Measurements from ENCODE around the gene DAP. TPM values are rescaled to one million over a fixed set of nuclear protein-coding genes. Genes with fewer than 3 reads are reported as not detected.

DAP gene
- total and polyA plus RNA-seq, 2 experiments from 2014 or later: 35.7 to 37.6 TPM

- TF ChIP-seq JUNB (IDR thresholded peaks at IDR 0.05; ENCODE audit: unreplicated experiment) (no peak), ZNF331 (CRISPR knock-in tag; IDR thresholded peaks at IDR 0.05; ENCODE audit: low read depth) (no peak), EZH2phosphoT487 (IDR thresholded peaks at IDR 0.05; ENCODE audit: unreplicated experiment) (no peak), NANOG (IDR thresholded peaks at IDR 0.05; ENCODE audit: borderline replicate concordance) (no peak), CREB1 (CRISPR knock-in tag; IDR thresholded peaks at IDR 0.05; ENCODE audit: low read depth) (no peak), POLR2AphosphoS5 (IDR thresholded peaks at IDR 0.05; ENCODE audit: low read depth) (no peak), ZNF114 (CRISPR knock-in tag; IDR thresholded peaks at IDR 0.05) (no peak)
- TF ChIP-seq, protein P1, sequence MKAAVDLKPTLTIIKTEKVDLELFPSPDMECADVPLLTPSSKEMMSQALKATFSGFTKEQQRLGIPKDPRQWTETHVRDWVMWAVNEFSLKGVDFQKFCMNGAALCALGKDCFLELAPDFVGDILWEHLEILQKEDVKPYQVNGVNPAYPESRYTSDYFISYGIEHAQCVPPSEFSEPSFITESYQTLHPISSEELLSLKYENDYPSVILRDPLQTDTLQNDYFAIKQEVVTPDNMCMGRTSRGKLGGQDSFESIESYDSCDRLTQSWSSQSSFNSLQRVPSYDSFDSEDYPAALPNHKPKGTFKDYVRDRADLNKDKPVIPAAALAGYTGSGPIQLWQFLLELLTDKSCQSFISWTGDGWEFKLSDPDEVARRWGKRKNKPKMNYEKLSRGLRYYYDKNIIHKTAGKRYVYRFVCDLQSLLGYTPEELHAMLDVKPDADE (IDR thresholded peaks at IDR 0.05): no peak
- TF ChIP-seq, protein P2, sequence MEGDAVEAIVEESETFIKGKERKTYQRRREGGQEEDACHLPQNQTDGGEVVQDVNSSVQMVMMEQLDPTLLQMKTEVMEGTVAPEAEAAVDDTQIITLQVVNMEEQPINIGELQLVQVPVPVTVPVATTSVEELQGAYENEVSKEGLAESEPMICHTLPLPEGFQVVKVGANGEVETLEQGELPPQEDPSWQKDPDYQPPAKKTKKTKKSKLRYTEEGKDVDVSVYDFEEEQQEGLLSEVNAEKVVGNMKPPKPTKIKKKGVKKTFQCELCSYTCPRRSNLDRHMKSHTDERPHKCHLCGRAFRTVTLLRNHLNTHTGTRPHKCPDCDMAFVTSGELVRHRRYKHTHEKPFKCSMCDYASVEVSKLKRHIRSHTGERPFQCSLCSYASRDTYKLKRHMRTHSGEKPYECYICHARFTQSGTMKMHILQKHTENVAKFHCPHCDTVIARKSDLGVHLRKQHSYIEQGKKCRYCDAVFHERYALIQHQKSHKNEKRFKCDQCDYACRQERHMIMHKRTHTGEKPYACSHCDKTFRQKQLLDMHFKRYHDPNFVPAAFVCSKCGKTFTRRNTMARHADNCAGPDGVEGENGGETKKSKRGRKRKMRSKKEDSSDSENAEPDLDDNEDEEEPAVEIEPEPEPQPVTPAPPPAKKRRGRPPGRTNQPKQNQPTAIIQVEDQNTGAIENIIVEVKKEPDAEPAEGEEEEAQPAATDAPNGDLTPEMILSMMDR (conservative IDR thresholded peaks at IDR 0.05; ENCODE audit: low read depth in 2 of 2): no peak
Observed at GRCh38 chr5:10630126-10630525, 130.9 kb downstream of the DAP start (continued).

DNA sequence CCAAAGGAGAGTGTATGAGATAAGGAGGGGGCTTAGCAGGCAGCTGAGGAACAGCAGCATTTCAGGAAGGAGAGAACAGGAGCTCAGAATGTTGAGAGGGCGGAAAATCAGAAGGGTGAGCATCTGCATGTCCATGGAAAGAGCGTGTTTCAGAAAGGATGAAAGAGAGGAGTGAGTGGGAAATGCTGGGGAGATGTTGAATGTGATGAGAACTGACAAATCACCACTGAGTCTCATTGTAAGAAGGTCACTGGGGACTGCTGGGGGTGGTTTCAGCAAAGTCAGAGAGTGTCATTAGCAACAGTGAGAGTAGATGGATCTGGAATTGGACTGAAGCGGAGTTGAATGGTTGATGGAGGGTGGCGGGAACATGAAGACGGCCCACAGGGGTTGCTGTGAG lies 131.4 kb downstream of the DAP start:
- Histone ChIP-seq H3K27ac (ENCODE audit: low read depth) (no peak overlapping the region), H4K20me1 (replicated peaks; ENCODE audit: insufficient read depth) (no peaks in the 10 kb centered on the region), H3F3A (replicated peaks; ENCODE audit: low read depth) (no peaks in the 10 kb centered on the region), H3K27me3 (ENCODE audit: insufficient read depth) (no peaks in the 10 kb centered on the region), H3K79me2 (replicated peaks; ENCODE audit: insufficient read depth) (no peaks in the 10 kb centered on the region), H3K4me2 (no peak overlapping the region), H3K4me1 (ENCODE audit: insufficient read depth) (peaks cover 8% of the 10 kb centered on the region; the same call in 1 of the 2 replicates), H3K9me2 (ENCODE audit: insufficient read depth) (no peaks in the 10 kb centered on the region), H3K4me3 (no peak overlapping the region), H2AFZ (no peak overlapping the region), H3K36me3 (ENCODE audit: insufficient read depth) (no peaks in the 10 kb centered on the region)
- Mint-ChIP-seq H3K27me3 (ENCODE audit: insufficient read depth, low read depth, poor library complexity) (peaks cover 25% of the 10 kb centered on the region), H3K4me3 (no peak overlapping the region), H3K4me1 (peaks cover 40% of the 10 kb centered on the region), H3K27ac (no peak overlapping the region), H3K9me3 (no peaks in the 10 kb centered on the region; the same call in none of the 3 replicates), H3K36me3 (ENCODE audit: low read depth) (no peaks in the 10 kb centered on the region; the same call in 2 of the 3 replicates)
- DNase-seq (ENCODE audit: low spot score) (no peak), ATAC-seq (no peak)
- TF ChIP-seq, protein P1 (IDR thresholded peaks at IDR 0.05): no peak
- TF ChIP-seq, protein P3, sequence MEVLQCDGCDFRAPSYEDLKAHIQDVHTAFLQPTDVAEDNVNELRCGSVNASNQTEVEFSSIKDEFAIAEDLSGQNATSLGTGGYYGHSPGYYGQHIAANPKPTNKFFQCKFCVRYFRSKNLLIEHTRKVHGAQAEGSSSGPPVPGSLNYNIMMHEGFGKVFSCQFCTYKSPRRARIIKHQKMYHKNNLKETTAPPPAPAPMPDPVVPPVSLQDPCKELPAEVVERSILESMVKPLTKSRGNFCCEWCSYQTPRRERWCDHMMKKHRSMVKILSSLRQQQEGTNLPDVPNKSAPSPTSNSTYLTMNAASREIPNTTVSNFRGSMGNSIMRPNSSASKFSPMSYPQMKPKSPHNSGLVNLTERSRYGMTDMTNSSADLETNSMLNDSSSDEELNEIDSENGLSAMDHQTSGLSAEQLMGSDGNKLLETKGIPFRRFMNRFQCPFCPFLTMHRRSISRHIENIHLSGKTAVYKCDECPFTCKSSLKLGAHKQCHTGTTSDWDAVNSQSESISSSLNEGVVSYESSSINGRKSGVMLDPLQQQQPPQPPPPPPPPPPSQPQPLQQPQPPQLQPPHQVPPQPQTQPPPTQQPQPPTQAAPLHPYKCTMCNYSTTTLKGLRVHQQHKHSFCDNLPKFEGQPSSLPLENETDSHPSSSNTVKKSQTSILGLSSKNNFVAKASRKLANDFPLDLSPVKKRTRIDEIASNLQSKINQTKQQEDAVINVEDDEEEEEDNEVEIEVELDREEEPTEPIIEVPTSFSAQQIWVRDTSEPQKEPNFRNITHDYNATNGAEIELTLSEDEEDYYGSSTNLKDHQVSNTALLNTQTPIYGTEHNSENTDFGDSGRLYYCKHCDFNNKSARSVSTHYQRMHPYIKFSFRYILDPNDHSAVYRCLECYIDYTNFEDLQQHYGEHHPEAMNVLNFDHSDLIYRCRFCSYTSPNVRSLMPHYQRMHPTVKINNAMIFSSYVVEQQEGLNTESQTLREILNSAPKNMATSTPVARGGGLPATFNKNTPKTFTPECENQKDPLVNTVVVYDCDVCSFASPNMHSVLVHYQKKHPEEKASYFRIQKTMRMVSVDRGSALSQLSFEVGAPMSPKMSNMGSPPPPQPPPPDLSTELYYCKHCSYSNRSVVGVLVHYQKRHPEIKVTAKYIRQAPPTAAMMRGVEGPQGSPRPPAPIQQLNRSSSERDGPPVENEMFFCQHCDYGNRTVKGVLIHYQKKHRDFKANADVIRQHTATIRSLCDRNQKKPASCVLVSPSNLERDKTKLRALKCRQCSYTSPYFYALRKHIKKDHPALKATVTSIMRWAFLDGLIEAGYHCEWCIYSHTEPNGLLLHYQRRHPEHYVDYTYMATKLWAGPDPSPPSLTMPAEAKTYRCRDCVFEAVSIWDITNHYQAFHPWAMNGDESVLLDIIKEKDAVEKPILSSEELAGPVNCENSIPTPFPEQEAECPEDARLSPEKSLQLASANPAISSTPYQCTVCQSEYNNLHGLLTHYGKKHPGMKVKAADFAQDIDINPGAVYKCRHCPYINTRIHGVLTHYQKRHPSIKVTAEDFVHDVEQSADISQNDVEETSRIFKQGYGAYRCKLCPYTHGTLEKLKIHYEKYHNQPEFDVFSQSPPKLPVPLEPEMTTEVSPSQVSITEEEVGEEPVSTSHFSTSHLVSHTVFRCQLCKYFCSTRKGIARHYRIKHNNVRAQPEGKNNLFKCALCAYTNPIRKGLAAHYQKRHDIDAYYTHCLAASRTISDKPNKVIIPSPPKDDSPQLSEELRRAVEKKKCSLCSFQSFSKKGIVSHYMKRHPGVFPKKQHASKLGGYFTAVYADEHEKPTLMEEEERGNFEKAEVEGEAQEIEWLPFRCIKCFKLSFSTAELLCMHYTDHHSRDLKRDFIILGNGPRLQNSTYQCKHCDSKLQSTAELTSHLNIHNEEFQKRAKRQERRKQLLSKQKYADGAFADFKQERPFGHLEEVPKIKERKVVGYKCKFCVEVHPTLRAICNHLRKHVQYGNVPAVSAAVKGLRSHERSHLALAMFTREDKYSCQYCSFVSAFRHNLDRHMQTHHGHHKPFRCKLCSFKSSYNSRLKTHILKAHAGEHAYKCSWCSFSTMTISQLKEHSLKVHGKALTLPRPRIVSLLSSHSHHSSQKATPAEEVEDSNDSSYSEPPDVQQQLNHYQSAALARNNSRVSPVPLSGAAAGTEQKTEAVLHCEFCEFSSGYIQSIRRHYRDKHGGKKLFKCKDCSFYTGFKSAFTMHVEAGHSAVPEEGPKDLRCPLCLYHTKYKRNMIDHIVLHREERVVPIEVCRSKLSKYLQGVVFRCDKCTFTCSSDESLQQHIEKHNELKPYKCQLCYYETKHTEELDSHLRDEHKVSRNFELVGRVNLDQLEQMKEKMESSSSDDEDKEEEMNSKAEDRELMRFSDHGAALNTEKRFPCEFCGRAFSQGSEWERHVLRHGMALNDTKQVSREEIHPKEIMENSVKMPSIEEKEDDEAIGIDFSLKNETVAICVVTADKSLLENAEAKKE (CRISPR knock-in tag; IDR thresholded peaks at IDR 0.05): no peak
- no peak for TF ChIP-seq EZH2 (IDR thresholded peaks at IDR 0.05; ENCODE audit: low read depth, unreplicated experiment)
- no peak for TF ChIP-seq NANOG (IDR thresholded peaks at IDR 0.05; ENCODE audit: borderline replicate concordance)
- no peak for TF ChIP-seq ZNF331 (CRISPR knock-in tag; IDR thresholded peaks at IDR 0.05; ENCODE audit: low read depth)
- no peak for TF ChIP-seq POLR2AphosphoS5 (IDR thresholded peaks at IDR 0.05; ENCODE audit: low read depth)
